GM12864 (cell line): Measurements from ENCODE around the gene HS6ST2.
"Not testable (repeated sequence)": the region's sequence is repeated elsewhere in the genome, so short reads cannot be mapped to it uniquely, and the experiment has no call there.

ENCODE experiments used
- DNase-seq: peaks from one replicate; pipeline ENCODE4 v3.0.0-alpha.2; 2011; ENCODE audit warnings: low read depth
- H3K4me3 ChIP-seq: 2 replicates; pipeline ENCODE4 v1.5.1; 2011; ENCODE audit warnings: mild to moderate bottlenecking, low read depth, low read length, control low read depth
- TF ChIP-seq, protein P1 (sequence below): IDR thresholded peaks from 2 replicates; pipeline ENCODE4 v1.5.1; 2011; ENCODE audit warnings: low read depth, mild to moderate bottlenecking, moderate library complexity, low read length, control low read depth, inconsistent platforms; ENCODE audit errors: missing control alignments

The HS6ST2 gene

DNA sequence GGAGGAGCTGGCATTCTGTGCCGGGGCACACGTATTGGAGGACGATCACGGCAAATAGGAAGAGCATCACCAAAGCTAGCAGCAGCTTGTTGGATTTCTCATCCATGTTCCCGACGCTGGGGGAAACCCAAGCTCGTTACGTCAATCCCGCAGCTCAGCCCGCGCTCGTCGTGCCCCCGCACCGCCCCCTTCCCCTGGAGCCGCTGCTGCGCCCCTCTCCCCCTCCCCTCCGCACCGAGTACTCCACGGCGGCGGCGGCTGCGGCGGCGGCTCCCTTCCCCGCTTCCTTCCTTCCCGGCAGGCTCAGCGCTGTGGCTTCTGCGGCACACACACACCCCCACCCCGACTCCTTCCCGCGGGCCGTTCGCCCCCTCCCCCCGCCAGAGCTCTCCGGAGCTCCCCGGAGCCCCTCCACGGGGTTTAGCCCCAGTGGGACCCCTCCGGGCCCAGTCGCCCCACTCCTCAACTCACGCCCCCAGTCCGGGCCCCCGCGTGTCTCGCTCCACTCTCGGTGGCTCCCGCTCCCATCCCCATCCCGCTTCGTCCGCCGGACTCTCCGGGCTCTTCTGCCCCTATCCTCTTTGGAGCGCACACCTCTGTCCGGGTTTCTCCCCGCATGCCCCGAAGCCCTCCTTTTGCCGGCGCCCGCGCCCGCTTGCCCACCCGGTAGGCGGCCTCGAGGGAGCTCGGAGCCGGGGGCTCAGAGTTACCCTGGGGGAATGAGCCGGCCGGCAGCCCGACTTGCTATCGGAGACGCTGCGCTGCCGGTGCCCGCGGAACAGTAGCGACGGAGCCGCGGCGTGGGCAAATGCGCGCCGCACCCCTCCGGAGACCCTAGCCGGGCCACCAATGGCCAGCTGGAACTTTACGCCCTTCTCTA, 978 bp downstream of the HS6ST2 start:
- TF ChIP-seq, protein P1, sequence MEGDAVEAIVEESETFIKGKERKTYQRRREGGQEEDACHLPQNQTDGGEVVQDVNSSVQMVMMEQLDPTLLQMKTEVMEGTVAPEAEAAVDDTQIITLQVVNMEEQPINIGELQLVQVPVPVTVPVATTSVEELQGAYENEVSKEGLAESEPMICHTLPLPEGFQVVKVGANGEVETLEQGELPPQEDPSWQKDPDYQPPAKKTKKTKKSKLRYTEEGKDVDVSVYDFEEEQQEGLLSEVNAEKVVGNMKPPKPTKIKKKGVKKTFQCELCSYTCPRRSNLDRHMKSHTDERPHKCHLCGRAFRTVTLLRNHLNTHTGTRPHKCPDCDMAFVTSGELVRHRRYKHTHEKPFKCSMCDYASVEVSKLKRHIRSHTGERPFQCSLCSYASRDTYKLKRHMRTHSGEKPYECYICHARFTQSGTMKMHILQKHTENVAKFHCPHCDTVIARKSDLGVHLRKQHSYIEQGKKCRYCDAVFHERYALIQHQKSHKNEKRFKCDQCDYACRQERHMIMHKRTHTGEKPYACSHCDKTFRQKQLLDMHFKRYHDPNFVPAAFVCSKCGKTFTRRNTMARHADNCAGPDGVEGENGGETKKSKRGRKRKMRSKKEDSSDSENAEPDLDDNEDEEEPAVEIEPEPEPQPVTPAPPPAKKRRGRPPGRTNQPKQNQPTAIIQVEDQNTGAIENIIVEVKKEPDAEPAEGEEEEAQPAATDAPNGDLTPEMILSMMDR: no peak
- DNase-seq: no peak
- no peak overlapping the region for H3K4me3 ChIP-seq

DNA sequence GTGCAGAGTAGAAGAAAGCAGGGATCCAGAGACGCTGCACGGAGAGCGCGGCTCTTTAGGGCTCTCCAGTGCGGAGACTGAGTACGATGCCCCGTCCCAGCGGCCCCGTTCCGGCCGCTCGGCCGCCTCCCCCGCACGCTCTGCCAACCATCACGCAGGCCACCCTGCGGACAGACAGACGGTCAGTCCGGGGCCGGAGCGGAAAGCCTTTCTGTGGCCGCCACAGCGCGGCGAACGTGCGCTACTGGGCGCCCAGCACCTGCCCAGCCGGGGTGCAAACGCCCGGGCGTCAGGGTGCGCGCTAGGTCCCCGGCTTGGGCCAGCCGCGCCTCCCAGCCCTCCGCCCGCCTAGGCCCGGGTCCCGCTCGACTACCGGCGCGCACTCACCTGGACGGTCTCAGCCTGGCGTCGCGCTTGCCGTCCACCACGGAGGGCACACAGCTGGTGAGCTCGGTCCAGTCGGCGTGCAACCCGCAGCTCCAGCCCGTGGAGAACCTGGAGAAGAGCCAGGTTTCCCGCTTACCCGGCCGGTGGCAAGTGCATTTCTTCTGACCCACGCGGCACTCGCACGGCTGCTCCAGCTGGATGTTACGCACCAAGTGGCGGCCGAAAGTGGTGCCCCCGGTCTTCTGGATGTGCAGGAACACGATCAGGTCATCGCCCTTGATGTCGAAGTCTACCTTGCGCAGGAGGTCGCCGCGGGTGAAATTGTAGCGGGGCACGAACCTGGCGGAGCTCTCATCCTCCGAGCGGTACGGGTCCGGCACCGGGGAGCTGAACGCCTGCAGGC, 1.8 kb downstream of the HS6ST2 start:
- DNase-seq: no peak
- TF ChIP-seq, protein P1: no peak
- no peak overlapping the region for H3K4me3 ChIP-seq

DNA sequence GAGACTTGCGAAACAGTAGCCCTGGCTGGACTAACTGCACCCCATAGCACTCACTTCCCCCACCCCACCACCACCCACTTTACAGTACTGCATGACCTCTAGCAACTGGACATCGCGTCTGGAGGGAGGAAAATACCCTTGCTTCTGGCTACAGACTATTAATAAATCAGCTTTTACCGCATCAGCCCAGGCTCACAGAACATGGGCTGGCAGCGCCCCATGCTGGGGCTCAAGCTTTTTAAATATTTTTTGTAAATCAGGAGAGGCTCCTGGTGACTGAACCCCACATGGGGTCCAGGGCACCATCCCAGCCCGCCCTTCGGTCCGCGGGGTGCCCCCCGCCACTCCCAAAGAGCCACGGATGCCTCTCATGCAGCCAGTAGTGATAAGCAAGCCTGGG, 2.7 kb downstream of the HS6ST2 start:
- no peak overlapping the region for H3K4me3 ChIP-seq
- no peak for DNase-seq
- TF ChIP-seq, protein P1: no peak

DNA sequence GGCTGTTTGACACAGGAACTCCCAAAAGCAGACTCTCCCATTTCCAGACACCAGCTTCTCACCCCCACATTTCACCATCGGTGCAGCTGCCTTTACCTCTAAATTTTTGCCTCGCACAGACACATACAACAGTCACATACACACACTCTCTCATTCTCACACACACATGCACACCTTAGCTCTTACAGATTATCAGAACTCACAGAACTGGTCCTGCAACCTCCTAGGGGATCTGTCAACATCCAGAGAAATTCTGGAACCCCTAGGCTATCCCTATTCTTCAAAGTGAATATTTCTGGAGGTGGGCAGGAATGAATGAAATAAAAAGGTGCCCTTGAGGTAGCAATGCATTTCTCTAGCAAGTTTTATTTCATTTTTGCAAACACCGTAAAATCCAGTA, 4.1 kb downstream of the HS6ST2 start:
- DNase-seq: no peak
- H3K4me3 ChIP-seq: no peak overlapping the region
- TF ChIP-seq, protein P1: no peak

DNA sequence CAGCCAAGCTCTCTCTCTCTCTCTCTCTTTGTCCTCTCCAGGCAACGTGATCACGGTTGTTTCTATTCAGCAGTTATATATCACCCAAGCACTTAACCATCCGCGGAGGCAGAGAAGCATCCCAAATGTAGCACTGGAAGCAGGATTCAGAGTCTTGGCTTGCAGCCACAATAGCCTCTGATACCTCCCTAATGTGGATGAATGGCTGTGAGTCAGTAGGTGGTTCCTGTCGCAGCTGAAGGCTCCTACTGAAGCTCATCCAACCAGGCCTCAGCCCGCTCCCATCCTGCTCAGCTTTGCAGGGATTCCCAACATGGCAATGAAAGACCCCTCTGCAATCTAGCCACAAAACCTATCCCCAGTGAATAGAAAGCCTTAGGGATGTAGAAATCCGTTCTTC, 5.1 kb downstream of the HS6ST2 start:
- TF ChIP-seq, protein P1: no peak
- DNase-seq: no peak
- no peak overlapping the region for H3K4me3 ChIP-seq

DNA sequence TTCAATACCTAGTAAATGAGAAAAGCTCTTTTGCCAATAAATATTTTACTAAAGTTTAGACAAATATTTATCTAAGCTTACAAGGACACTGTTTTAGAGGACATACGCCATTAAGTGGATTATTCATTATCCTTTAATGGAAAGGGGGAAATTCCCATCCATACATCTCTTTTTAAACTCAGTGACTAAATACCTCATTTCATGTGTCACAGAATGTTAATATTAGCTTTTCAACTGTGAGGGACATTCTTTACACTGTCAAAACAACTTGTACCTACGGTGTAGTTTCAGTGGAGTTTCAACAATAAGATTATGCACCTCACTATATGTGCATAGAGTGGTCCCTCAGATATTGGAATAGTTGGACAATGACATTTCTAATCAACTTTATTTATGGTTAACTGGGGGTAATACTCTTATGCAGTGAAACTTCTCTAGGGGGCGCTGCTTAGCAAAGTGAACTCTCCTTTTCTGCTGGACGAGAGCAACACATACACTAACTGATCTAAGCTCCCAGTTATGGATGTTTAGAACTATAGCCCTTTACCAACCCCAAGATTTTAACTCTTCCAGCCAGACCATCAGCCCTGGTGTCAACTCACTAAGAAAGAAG, 9.7 kb downstream of the HS6ST2 start:
- DNase-seq: no peak
- no peak overlapping the region for H3K4me3 ChIP-seq
- TF ChIP-seq, protein P1: peak; percentile 22

DNA sequence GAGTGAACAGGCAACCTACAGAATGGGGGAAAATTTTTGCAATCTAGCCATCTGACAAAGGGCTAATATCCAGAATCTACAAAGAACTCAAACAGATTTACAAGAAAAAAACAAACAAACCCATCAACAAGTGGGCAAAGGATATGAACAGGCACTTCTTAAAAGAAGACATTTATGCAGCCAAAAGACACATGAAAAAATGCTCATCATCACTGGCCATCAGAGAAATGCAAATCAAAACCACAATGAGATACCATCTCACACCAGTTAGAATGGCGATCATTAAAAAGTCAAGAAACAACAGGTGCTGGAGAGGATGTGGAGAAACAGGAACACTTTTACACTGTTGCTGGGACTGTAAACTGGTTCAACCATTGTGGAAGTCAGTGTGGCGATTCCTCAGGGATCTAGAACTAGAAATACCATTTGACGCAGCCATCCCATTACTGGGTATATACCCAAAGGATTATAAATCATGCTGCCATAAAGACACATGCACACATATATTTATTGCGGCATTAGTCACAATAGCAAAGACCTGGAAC, 13.3 kb downstream of the HS6ST2 start:
- H3K4me3 ChIP-seq, DNase-seq: not testable (repeated sequence)
